Right hindlimb (tissue), 1 donor: ENCODE measurements around the gene PPP4C.

ENCODE experiments used
- DNase-seq: peaks from one replicate; pipeline ENCODE4 v3.0.0-alpha.2; 2018

PPP4C gene

DNA sequence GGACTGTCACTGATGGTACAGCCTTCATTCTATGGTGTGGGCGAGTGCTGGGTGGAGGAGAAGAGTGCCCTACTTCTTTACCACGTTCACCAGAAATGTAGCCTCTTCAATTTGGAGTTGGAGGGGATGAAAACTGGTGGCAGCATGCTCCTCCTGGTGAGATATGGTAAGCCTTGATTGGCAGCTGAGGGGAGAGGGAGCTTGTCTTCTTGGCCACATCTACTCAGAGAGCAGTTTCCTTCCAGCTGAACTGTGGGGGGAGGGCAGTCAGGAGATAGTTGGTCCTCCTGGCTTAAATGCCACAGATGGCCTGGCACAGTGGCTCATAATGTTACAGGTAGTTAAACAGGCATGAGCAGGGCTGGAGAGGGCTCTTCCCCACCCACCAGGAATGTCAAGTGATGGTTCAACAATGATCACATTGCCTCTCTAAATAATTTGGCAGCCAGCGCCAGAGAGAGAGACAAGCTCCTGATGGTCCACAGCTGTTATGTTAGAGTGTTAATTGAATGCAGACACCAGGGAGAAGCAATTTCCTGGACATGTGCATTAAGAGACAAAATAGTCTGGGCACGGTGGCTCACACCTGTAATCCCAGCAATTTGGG is 56.2 kb downstream of the PPP4C start:
- no peak for DNase-seq

- no peak for DNase-seq
Measured at GRCh38 chr16:30132591-30132990, 56.8 kb downstream of the PPP4C start.
